GM13976 (cell line): Measurements from ENCODE around the gene PACS2.
"Not testable (repeated sequence)": the region's sequence is repeated elsewhere in the genome, so short reads cannot be mapped to it uniquely, and the experiment has no call there.

Source experiments
- DNase-seq: peaks from one replicate; pipeline ENCODE4 v3.0.0; 2012; ENCODE audit warnings: low spot score
- in situ Hi-C: fragments of 300-500 bp; cut with MboI; formaldehyde crosslinking; loops from one replicate; pipeline ENCODE4 v1.12.0; 2022; ENCODE audit warnings: low sequenced_read_pairs, mixed read lengths, inconsistent platforms; ENCODE audit not compliant: unreplicated experiment
- TF ChIP-seq, protein P1 (sequence below): IDR thresholded peaks from 2 replicates; pipeline ENCODE4 v1.5.1; 2012; ENCODE audit warnings: borderline replicate concordance, mild to moderate bottlenecking; ENCODE audit not compliant: insufficient read depth; ENCODE audit errors: extremely low read depth, missing control alignments, control extremely low read depth

Gene PACS2

DNA sequence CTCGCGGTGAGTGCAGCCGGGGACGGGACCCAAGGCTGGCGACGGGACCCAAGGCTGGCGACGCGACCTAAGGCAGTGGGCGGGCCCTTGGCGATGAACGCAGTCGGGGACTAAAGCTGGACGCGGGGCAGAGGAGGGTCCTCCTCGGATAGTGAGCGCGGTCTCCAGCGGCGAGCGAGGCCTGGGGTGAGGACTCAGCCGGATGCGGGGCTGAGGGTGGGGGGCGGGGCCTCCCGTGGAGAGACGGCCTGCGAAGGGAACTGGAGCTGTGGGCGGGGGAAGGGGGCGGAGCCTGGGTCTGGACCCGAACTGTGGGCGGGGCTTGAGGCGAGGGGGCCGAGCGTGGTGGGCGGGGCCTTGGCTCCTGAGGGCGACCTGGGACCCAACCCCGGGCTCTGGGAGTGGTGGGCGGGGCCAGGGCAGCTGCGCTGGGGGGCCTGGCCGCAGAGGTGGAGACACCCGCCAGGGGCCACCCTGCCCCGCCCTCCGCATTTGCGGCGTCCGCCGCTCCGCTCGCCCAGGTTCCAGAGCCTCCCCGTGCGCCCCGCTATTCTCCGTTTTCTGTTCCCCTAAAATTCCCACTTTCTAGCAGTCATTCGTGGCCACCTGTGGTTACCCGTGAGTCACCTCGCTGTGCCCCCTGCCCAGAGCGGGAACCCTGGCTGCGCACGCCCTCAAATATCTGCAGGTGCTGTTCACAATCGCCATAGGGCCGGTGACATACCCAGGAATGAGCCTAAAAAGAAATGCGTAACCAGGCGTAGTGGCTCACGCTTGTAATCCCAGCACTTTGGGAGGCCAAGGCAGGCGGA, 13.2 kb upstream of the PACS2 start:
- DNase-seq, result peak; percentile 100
- in situ Hi-C loops, result no loop called here
- TF ChIP-seq, protein P1, sequence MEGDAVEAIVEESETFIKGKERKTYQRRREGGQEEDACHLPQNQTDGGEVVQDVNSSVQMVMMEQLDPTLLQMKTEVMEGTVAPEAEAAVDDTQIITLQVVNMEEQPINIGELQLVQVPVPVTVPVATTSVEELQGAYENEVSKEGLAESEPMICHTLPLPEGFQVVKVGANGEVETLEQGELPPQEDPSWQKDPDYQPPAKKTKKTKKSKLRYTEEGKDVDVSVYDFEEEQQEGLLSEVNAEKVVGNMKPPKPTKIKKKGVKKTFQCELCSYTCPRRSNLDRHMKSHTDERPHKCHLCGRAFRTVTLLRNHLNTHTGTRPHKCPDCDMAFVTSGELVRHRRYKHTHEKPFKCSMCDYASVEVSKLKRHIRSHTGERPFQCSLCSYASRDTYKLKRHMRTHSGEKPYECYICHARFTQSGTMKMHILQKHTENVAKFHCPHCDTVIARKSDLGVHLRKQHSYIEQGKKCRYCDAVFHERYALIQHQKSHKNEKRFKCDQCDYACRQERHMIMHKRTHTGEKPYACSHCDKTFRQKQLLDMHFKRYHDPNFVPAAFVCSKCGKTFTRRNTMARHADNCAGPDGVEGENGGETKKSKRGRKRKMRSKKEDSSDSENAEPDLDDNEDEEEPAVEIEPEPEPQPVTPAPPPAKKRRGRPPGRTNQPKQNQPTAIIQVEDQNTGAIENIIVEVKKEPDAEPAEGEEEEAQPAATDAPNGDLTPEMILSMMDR, result no peak

DNA sequence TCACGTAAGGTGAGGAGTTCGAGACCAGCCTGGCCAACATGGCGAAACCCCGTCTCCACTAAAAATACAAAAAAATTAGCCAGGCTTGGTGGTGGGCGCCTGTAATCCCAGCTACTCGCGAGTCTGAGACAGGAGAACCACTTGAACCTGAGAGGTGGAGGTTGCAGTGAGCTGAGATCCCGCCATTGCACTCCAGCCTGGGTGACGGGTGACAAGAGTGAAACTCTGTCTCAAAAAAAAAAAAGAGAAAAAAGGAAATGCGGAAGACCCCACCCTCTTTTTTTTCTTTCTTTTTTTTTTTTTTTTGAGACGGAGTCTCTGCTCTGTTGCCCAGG, 12.7 kb upstream of the PACS2 start:
- in situ Hi-C loops, DNase-seq: not testable (repeated sequence)

DNA sequence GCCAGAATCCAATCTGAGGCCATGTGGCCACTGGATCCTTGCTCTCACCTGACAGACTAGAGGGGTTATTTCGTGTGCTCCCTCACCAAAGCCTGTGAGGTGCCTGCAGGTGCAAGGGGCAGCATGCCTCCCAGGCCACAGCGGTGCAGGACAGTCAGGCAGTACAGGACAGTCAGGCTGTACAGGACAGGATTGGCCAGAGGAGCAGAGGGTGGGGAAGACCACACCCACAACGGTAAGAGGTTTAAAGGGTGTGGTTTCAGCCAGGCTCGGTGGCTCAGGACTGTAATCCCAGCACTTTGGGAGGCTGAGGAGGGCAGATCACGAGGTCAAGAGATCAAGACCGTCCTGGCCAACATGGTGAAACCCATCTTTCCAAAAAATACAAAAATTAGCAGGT, 10.6 kb upstream of the PACS2 start:
- no peak for DNase-seq
- TF ChIP-seq, protein P1, result no peak
- in situ Hi-C loops, result no loop called here

DNA sequence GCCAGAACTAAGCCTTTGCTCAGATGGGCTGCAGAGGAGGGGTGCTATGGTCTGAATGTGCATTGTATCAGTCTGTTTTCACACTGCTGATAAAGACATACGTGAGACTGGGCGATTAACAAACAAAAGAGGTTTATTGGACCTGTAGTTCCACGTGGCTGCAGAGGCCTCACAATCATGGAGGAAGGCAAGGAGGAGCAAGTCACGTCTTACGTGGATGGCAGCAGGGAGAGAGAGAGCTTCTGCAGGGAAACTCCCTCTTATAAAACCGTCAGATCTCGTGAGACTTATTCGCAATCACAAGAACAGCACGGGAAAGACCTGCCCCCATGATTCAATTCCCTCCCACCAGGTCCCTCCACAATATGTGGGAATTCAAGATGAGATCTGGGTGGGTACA, 10.0 kb upstream of the PACS2 start:
- DNase-seq, result no peak
- TF ChIP-seq, protein P1, result no peak
- in situ Hi-C loops, result no loop called here

DNA sequence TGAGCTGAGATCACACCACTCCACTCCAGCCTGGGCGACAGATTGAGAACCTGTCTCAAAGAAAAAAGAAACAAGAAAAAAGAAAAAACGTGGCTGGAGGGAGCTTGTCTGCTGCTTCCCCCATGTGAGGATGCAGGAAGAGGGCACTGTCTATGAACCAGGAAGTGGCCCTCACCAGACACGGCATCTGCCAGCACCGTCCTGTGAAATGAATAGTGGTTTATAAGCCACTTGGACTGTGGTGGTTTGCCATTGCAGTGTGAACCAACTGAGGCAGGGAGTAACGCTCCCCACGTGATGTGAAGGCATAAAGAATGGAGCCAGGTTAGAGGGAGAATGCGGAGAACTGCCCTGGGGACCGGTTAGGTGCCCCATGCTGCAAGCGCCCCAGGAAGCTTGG, 9.2 kb upstream of the PACS2 start:
- TF ChIP-seq, protein P1, result no peak
- no peak for DNase-seq
- in situ Hi-C loops, result no loop called here

DNA sequence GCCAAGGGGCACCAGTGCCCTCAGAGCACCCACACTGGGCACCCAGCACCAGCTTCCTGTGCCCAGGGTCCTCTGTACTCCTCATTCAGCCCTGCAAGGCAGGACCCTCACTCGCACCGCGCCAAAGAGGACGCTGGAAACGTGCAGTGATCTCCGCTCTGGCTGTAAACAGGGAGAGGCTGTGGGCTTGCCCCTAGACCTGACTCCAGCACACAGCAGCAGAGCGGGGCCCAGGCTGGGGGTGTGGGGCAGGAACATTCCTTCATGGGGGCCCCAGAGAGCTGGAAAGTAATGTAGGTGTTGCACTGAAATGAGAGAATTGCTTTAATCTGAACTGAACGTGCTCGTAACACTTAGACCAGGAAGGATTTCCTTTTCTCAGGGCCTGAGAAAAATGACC, 8.8 kb upstream of the PACS2 start:
- no peak for DNase-seq
- TF ChIP-seq, protein P1, result no peak
- in situ Hi-C loops, result no loop called here

DNA sequence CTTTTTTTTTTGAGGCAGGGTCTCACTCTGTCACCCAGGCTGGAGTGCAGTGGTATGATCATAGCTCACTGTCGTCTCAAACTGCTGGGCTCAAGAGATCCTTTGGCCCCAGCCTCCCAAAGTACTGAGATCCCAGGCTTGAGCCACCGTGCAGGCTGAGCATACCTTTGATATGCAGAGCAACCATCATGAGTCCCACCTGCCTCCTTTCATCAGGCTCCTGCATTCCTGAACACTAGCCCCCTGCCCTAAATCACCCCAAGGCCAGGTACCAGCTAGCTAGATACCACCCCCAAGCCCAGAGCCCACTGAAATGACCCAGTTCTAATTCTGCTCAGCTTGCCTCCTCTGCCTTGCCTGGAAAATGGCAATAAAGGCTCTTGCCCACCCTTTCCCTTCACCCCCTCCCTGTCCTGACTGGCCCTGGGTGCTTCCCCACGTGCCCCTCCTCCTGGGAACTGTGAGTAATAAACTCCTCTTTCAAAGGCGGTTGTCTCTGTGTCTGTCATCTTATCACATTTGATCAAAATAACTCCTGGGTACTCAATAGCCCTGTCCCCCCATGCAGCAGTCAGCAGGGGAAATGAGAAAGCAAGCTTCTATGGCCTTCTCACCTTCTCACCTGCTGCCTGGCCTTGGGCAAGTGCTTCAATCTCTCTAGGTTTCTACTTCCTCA, 7.4 kb upstream of the PACS2 start:
- DNase-seq, result no peak
- TF ChIP-seq, protein P1, result no peak
- in situ Hi-C loops, result no loop called here
